NCI-H2227 (cell line): Measurements from ENCODE around the gene LCLAT1.

Experiments
- DNase-seq: peaks from one replicate; lab custom pipeline; 2025; ENCODE audit not compliant: unreplicated experiment; lab: John Stamatoyannopoulos, UW

The LCLAT1 gene

DNA sequence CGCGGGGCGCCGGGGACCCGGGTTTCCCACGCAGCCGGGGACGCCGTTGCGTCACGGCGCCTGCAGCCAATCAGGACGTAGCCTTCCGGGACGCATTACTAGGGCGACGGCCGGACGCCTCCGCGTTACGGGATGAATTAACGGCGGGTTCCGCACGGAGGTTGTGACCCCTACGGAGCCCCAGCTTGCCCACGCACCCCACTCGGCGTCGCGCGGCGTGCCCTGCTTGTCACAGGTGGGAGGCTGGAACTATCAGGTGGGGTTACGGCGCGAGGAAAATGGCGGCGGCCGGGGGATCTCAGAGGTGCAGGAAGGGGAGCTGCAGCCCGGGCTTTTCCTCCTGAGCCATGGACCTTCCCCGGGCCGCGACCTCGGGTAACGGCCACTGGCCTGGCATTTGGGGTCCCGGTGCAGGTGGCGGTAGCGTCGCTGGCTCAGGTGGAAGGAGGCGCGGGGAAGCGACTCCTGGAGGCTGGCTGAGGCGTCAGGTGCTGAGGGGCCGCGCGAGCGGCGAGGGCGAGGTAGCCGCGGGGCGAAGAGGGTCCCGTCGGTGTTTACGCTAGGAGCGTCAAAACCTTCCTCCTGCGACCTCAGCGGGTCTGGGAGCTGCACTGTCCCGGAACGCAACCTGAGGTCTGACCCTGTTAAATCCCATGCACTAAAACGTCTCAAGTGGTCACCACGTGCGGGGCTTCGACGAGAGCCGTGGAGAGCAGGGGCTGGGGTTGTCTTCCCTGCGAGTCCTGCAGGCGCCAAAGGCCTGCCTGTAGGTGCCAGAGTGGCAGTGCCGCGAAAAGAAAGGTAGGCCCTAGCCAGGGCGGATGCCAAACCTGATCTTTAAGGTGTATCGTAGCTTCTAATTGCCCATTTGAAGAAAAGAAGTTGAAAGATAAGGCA is at the start of gene LCLAT1:
Gene LCLAT1 (plus strand): TSS at position 98 of the 897 bp plus-strand sequence. CDS start 78,345 bp downstream, outside the sequence.
- peak; percentile 89 for DNase-seq

DNA sequence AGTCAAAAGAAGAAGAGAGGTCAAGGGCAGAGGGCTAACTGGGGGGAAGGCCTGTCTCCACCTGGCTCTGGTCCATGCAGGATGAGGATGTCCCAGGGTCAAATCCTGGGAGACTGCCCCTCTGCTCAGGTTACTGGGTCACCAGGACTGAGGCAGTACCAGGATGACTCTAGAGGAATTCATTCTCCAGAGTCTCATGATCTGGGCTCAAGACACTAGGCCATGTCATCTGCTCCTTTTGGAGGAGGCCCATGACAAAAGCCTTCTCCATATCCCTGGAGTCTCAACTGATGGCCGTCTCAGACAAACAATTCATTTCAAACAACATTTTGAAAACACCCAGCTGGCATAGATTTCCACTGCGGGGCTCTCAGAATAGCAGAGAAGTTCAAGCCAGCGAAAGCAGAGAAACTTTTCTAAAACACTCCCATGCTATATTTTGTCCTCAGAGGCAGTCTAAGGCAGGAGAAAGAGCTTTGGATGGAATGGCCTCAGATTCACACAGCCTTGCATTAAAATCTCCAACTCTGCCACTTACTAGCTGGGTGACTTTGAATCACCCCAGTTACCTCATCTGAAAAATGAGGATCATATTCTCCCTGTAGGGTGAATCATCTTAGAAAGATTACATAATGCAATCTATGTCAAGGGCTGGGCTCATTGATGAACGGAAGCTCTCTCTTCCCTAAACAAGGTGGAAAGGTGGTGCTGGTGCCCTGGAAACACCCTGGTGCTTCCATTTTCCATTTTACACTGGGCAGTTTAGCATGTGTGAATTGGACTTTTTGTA is 48.8 kb upstream of the LCLAT1 start:
- DNase-seq: no peak

DNA sequence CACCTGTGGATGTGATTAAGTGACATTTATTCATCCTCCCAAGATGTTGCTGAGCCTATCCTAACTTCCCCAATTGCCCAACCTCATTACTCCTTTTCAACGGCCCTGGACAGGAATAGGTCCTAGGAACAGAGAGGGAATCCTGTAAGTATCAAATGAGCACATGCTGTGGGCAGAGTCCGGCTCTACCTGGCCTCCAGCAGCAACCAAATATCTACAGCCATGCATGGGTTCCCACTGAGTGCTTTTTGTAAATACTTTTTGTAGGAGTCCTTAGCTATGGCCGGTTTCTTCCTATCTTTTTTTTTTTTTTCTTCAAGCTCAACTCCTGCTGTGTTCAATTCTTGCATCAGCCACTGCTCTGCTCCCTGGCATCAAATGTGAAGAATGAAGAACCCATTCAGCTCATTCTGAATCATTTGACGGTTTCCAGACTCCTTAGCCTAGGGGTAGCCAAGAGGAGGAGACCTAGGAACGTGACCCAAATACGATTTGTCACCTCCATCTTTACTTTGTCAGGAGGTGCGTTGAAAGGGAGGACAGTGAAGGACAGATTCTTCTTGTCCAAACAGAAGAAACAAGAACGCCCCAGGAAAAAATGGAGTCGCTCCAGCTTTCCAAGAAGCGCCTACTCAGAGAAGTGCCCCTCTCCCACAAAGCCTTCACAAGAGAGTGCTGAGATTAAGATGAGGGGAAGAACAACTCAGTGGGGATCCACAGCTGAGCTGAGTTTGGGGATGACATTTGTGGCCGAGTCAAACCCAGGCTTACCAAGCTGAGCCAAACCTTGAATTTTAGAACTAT is 46.7 kb upstream of the LCLAT1 start:
- DNase-seq: no peak

DNA sequence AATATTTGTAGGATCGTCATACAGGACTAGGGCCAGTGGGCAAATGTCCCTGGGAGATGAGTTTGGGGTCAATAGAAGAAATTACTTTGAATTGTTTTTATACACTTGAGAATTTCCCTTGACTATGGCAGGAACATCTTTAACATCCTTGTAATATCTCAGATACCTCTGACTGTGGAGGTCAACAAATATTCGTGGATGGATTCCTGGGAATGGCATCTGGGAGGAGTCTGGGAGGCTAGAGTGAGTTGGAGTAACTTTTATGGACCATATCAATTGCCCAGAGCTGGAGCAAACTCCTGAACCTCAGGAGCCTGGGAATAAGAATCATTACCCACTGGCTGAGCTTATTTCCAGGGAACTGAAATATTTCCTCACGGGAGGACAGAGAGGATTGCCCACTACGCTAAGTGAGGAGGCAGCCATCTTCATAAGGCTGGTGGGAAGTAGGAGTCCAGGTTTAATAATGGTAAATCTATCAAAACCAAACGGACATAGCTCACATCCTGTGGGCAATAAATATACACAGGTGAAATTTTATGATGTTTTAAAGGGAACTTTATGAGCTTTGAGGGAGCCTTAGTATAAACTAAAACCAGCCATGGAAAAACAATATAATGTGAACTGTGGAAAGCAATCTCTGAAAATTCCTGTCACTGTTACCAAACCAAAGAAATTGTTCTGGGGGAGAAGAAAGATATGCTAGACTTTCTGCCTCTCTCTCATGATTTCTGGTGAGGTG is 44.4 kb upstream of the LCLAT1 start:
- DNase-seq: no peak

DNA sequence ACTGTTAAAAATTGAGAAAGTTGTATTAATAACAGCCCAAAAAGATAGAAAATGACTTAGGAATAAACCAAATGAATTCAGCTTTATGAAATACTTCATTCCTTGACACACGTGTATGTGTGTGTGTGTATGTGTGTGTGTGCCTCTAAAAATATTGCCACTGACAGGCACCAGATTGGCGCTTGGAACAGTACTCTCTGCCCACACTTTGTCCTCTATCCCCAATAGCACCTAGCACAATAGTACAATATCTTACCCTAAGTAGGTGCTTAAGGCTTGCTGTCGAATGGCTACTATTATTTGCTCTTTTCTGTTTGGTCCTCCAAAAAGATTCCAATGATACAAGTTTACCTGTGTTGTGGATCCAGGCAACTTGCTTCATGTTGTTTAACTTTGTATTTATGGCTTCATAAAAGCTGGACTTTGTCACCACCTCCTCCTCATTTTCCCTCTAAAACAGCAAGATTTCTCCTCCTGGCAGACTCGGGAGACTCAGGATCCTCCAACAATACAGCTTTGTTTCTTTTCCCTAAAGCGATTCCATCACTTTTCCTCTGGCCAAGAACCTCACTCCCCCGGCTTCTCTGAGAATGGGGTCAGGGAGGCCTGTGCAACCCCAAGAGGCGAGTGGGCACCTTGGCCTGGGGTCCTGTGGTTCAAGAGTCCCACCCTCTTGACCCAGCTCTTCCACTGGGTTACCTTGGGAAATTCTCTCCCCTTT is 43.3 kb upstream of the LCLAT1 start:
- no peak for DNase-seq

DNA sequence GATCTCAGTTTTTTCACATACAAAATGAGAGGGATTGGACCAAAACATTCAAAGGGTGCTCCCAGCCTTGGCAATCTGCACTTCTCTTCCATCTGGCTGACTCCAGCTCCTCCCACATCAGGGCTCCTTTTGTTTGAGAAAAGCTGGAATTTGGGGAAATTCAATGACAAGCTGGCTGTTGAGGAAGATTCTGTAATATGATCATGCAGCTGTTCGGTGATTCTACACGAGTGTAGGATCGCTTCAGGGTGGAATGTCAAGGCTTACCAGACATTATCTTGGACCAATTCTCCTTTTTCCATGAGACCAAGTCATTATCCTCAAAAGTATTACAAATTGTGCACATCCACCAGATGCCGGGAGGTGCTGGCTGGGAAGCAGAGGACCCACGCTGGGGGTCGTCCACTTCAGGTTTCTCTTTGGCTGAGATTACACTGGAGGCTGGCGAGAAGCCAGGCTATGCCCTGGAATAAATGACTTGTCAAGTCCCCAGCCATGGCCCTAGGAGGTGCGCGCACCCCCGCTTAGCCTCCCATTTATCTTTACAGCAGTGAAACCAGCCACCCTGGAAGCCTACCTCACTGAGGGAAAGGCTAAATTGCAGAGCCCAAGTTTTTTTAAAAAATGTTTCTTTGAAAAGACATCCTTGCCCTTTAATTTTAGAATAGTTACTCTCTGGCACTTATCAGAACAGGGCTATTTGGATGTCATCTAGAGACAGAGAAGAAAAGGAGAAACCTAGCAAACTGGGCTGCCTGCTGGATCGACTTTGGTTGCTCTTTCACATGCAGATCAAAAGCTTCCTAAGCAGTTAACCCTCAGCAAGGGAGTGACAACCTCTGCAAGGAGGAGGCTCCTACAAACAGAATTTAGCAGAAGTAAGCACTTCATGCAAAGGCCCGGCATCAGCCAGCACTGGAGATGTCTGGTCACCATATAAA is 42.5 kb upstream of the LCLAT1 start:
- DNase-seq: peak; percentile 87

DNA sequence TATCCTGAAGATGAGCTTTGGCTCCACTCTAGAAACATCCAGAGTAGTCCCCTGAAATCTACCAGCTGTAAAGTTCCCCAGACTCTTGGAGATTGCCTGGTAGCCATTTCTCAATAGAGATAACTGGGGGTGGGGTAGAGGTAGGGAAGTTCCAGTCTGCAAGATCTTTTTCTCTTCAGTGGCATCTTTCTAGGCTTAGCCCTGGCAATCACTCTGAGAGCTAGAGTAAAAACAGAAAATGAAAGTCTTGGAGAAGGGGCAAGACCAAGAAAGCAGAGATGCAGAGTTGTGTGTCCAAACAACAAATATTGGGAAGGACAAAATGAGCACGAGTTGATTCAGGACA is 41.8 kb upstream of the LCLAT1 start:
- DNase-seq: no peak

DNA sequence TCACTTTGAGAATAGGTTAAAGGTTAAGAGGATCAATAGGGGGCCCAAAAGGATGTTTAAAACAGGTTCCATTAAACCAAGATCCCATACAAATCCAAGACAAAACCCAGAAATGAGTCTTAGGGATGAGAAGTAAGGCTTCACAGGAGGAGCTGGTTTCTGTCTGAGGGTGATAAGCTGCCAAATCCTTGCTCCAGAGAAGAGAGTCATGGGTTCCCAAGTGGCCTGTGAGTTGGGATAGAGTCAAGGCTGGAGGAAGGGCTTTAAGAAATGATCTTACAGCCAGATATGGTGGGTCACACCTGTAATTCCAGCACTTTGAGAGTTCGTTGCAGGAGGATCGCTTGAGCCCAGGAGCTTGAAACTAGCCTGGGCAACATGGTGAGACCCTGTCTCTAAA is 40.2 kb upstream of the LCLAT1 start:
- no peak for DNase-seq

DNA sequence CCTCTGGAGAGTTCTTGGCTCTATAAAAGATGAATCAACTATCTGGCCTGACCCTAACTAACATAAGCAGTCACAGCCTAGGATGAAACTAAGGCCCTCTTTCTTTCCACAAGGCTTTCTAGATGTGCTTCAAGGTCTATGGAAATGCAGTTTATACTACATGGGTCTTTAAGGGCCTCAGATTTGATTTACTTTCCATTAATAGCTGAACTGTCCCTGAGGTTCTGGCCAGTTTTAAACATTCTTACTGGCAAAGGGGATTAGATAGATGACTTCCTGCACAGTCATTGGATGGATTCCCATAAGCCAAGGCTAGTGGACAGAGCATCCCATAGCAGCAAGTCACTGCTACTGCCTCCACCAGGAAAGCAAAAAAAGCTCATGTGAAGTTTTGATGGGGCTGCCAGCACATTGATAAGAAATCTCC is 38.1 kb upstream of the LCLAT1 start:
- no peak for DNase-seq

DNA sequence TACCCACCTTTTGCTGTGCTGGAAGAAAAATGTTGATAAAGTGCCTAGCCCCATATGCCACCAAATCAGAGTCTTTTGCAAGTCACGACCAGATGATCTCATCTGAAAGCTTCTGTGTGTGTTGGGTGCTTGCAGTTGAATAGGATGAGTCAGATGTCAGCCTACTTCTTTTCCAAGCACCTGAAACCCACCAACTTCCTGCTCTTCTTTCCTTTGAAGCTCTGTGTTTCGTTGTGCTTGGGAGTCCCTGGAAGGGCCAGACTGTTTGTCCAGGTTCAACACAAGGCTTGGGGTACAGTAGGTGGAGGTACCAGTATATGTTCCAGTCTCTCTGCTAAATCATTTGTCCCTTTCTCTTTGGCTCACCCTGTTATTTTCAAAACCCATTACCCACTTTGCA is 36.8 kb upstream of the LCLAT1 start:
- DNase-seq: no peak

DNA sequence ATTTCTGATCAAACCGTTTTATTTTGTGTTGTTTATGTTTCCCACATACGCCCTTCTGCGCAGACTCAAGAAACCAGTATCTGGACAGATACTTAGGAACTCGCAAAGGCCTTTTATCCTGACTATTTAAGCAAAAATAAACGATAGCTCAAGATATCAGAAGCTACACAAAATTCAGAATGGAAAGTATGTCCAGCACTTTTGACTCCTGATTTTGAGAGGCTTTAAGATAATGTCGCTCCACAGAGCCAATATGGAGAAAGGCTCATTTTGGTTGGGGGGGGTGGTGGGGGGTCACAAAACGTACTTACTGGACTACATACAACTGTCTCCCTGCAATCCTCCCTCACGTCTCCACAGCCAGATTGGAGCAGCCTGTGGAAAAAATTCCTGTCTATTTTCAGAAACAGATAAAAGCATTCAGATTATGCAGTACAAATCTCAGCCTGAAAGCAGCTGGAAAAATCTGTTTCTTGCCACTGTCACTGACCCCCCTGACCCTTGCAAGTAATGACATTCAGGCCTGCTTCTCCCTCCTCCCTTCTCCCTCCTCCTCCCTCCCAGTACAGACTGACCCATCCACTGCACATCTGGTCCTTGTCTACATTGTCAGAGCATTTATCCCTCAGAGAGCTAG is 34.9 kb upstream of the LCLAT1 start:
- no peak for DNase-seq

DNA sequence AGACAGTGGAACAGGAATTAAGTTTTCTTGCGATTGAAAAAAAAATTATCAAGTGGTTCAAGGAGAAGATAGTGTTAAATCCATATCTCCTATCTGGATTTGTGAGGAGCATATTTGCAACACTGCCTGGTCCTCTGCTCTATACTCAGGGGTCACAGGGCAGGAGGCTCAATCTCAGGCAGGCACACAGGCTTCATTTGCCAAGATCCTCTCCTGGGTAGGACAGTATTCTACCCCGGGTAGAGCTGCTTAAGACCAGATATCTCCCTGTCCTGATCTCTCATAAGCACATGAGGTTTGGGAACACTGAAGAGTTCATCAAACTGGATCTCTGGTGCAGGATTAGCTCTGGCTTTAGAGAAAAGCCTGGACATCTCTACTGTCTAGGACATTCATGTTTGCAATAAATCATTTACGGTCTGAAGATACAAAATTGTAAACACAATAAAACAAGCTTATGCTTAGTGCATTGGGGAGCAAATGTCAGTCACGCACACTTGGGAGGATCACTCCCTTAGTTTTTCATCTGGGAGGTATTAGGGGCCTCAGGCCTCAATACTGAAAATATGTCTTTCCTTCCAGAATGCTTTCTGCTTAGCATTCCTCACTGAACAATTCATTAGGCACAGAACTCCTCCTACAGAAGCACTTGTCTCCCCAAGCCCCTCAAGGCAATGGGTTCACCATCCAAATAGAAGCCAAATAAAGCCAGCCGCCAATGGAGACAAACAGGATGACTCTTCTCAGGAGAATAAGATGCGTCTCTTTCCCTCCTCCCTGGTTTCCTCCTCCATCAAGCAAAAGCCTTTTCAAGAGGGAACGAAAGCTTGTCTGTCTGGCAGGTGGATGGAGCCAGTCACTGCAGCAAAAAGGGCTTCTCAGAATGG is 34.1 kb upstream of the LCLAT1 start:
- DNase-seq: no peak

DNA sequence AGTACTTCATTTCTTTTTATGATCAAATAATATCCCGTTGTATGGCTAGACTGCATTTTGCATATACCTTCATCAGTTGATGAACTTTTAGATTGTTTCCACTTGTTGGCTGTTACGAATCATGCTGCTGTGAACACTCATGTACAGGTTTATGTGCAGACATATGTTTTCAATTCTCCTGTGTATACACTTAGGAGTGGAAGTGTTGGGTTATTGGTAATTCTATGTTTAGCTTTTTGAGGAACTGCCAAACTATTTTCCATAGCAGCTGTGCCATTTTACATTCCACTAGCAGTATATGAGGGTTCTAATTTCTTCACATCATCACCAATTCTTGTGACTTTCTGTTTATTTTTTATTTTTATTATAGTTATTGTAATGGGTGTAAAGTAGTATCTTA is 32.1 kb upstream of the LCLAT1 start:
- DNase-seq: no peak

DNA sequence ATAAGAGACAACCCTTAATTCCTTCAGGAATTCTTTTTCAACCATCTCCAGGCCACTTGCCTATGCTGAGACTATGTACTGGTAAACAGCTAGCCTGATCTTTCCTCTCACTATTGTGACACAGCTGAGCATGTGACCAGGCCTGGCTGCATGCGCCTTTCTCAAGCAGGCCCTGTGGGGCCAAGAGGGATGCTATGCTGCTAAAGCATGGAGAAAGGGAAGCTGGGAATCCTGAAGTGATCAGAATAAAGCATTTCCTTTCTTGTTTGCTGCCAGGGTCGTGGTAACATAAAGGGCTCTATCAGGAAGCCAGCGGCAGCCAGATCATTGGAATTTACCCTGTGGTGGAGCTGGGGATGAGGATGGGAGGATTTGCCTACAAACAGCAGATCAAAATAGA is 29.8 kb upstream of the LCLAT1 start:
- no peak for DNase-seq

DNA sequence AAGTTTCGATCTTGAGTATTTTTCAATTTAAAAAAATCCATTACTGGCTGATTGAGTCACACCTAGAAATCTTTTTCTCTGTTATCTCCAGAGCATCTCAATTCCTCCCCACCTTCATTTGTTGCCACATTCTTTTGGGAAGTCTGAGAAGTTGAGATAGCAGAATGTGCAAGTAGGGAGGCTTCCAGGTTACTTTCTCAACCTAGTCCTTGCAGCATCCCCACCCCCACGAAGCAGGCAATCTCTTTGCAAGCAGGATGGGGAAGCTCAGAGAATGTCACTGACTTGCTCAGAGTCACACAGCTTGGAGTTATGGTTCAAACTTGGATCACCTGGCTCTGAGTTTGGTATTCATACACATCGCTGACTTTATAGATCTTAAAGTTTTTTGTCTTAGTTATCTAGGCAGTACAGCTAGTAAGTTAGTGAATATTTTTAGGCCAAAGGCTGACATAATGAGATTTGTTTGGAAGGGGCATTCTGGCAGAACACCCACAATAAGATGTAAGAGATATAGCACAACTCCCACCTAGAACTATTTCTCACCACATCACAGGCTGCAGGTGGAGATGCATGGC is 25.9 kb upstream of the LCLAT1 start:
- no peak for DNase-seq

DNA sequence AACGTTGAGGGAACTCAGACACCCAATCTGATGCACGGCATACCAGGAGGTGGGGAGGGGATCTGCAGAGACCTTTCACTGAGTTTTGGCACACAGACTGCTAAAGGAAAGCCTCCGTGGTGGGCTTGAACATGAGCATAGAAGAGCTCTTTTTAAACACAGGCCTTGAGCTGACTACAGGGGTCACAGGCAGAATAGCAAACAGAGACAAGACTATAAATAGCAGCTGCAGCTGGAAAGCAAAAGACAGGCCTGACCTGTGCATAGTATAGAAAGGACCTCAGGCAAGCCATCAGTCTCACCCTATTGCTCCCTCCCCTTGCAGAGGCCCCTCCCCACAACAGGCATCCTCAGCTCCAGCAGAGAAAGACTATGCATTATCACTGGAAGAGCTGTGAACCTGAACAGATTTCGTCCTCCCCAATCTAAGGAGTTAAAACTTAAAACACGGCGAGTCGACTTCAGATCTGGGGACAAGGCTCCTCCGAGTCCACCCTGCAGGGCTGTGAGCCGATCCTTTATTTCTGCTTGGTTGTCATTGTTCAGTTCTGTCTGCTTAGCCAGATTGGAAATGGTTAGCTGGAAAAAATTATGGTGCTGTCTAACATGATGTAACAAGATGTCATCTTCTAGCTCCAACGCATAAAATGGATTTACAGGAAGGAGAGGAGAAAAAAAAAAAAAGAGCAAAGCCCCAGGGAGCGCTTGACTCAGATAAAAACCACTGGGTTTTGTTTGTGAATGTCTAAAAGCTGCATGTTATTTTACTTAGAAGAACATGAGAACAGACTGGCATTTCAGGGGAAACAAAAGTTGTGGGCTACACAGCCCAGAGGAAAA is 25.2 kb upstream of the LCLAT1 start:
- DNase-seq: peak; percentile 68
